HG03378 (cell line): ENCODE results near the gene CD2AP.
"Not testable (repeated sequence)": the region's sequence is repeated elsewhere in the genome, so short reads cannot be mapped to it uniquely, and the experiment has no call there.

Experiments used
- ATAC-seq: cut with Tn5 transposase; IDR thresholded peaks from one replicate; pipeline ENCODE4 v1.9.1; 2021; ENCODE audit warnings: mild to moderate bottlenecking, moderate library complexity; ENCODE audit not compliant: unreplicated experiment

CD2AP gene

DNA sequence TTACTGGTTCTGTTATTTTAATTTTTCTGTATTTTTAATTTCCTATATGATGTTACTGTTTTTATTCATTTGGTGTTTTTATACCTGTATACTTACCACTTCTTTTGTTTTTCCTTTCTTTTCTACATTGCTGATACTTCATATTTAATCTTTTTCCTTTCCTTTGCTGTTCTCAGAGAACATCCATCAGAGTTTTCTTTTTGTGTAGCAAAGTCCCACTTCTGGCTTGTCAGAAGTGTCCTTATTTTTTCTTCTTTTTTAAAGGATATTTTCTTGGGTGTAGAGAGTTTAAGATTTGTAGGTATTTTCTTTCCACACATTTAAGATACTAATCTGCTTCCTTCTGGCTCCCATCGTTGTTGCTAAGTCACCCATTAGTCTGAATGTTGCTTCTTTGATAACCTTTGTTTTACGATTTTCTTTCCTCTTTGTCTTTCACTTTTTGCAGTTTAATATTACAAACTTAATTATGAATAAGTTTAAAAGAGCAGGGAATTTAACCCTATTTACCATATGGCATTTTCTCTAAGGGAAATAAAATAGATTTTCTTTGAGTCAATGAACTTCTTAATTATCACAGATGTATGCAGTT, 18.5 kb downstream of the CD2AP start:
- ATAC-seq: no peak

DNA sequence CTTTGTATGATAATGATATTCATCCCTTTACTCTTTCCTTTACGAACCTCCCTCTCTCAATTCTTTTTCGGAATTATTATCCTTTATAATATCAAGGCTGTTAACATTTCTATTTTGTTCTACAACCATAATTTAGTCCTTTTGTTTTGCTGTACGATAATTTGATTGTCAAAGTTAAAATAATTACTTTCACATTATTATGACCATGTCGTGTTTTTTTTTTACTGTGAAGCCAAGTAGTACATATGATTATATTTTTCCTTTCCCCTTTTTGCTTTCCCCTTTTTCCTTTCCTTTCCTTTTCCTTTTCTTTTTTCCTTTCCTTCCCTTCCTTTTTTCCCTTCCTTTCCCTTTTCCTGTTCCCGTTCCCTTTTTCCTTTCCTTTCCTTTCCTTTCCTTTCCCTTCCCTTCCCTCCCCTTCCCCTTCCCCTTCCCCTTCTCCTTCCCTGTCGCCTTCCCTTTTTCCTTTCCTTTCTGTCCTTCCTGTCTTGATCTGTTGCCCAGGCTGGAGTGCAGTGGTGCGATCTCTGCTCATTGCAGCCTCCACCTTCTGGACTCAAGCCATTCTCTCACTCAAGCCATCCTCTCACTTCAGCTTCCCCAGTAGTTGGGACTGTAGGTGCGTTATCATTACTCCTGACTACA, 19.5 kb downstream of the CD2AP start:
- ATAC-seq: no peak

DNA sequence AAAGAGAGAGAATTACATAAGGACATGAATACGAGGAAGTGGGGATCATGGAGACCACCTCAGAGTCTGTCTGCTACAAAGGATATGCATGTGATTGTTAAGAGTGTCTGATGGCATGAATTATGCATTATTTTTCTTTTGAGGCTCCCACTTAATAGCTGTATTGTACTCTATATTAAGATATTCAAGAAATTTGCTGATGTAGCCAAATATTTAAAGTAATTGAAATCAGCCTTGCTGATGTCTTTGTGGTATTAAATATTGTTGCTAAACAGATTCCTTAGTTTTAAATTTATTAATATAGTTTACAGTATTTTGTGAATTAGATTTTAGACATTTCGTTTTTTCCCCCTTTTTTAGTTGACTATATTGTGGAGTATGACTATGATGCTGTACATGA, 25.3 kb downstream of the CD2AP start:
- ATAC-seq: no peak

DNA sequence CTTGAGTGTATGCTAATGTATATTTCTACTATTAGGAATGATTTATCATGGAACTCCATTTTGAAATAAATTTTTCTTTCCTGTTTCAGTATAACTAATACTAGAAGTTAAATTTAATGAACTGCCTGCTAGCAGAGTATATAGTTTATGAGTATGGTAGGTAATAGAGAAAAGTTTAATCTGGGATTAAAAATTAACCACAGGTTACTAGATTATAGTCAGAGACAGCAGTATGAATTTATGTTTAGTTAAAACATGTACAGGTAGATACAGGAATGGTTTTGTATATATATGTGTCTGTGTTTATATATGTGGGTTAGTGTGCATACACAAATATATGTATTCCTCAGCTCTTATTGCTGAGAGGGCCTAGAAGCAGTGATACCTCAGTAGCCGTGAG, 32.3 kb downstream of the CD2AP start:
- no peak for ATAC-seq

DNA sequence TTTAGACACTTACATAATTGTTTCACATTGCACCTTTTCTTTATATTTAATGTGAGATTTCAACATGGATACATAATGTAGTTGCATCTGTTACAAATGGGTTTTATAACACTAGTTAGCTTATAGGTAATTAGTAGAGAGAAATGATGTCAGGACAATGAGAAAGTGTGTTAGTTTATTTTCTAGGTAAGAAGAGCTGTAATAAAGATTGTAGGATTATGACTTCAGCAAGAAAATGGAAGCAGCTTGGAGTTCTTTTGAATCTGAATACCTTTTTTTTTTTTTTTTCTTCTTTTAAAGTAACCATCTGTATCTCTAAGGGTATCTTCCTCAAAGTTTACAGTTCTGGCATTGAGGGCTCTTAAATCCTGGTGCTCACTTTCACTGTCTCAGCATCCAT, 35.3 kb downstream of the CD2AP start:
- no peak for ATAC-seq

DNA sequence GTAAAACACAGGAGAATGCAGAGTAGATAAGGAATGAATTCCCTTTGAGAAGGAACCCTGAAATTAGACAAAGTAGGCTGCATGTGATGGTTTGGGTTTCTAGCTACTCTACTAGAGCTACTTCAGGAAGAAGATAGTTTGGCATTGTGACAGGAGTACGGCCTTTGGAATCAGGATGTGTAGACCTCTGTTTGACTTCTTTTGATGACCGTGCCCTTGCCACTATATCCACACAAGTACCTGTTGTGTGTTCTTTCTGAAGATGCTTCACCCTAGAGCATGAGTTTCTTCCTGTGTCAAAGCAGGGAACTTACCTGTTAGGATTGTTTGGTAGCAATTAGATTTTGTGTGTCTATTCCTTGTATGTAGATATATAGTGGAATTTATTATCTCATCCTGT, 41.7 kb downstream of the CD2AP start:
- no peak for ATAC-seq

DNA sequence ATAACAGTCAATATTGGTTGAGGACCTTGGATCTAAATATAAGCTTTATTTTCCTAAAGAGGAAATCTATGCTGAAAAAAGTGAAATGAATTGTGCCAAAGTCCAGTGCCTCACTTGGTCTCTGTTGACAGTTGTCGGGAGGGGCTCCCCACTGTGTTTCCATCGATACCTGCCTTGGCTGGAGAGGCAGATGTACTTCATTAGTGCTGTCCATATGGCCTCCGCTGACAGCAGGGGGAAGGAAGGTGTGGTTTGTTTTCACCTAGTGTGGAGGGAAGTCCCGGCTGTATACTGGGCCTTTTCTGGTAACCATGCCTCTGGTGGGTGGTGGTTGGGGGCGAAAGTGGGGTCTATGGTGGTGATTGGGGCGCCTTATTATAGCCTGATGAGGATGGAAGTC, 42.7 kb downstream of the CD2AP start:
- ATAC-seq: no peak

DNA sequence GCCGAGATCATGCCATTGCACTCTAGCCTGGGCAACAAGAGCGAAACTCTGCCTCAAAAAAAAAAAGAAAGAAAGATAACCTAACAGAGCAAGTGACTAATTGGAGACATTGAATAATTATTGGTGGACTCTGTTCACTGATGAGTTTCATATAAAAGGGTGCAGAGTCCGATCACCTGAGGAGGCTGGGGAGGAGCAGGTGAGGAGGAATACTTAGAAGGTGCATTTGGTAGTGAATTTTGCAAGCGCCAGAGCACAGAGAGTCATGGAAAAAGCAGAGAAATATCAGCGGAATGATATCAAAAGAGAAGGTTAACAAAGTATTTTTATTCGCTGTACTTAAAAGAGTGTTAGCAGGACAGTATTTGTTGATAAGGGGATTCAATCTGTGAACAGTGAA, 44.4 kb downstream of the CD2AP start:
- ATAC-seq: no peak

DNA sequence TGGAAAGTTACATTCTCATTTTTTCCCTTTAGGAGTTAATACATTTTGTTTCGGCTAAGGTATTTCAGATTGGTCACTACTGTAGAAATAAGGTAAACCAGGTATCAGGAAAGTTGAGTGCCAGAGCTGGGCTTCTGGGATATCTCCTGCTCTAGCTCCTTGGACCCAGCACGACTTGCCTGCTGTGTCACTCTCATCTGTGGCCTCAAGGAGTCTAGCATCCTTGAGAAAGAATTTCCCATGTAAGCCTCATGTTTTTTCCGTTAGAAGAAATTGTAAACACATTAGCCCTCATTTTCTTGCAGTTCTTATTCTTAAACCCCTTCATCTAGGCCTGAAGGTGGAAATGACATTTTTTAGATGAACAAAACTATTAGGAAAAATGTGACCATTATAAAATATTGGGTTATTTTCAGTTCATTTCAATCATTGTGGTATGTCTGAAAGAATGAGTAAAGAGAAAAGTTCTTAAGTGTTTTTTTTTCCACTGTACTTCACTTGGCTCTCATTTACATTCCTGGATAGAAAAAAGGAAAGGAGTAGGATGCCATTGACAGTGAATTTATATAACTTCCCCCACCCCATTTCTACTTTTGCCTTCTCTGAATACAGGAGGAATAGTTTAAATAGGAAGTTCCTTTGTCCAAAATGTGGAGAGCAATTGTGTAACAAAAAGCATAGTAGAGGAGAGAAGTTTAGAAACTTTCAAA, 46.7 kb downstream of the CD2AP start:
- ATAC-seq: no peak

DNA sequence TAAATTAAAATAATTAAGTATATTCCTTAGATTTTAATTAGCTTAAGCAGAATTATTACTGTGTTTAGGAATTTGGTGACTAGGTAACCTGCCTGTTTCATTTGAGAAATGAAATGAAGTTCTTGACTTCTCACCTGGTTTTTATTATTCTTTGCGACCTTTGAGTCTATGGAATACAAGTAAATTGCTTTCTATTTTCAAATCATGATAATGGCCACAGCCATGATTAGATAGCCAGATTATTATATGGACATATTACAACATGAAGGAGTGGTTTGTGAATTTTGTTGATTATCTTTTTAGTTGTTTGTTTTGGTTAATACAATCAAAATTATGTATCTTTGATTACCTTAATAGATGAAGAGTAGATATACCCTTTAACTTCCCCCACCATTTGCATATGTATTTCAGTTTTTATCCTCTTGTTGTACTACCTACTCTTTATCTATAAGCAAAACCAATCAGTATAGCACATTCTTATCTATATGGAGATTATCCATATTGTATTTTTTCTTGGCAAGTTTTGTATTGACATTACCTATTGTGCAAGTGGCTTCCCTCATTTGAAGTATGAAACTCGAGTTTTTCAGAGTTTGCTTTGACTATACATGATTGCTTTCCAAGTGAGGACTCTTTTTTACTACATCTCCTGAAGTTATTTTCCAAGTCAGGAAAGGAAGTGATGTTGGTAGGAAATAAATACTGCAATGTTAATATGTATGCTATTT, 47.9 kb downstream of the CD2AP start:
- no peak for ATAC-seq

DNA sequence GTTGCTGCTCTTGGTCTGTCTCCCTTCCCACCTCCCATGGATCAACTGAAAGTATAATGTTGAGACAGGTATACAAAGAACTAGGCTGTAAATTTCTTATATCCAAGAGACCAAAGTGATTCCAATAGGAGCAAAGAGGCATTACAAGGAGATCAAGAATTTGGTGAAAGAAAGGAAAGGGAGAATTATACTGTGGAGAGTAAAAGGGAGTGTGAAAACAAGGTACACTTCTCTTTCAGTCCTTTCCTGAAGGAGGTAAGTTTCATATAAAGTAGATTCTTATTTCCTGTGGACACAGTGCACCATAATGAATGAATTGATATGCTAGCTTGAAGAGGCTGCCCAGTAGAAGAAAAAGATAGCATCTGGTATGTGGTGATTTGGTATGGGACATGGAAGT, 49.7 kb downstream of the CD2AP start:
- ATAC-seq: no peak

DNA sequence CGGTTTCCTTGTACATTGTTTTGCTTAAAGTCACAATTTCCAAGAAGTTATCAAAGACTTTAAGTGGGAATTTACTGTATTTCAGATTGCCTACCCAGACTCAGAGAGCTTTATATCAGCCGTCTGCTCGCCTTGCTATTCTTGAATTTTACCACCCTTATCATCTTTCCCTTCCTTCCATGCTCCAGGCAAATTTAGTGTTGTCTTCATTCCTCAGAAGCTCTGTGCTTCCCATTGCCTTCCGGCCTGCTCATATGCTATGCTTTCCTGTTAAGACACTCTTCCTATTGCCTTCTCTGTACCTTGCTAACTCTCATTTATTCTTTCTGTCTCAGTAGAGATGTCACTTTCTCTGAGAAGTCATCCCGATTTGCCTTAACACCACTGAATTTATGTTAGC, 52.1 kb downstream of the CD2AP start:
- ATAC-seq: no peak

DNA sequence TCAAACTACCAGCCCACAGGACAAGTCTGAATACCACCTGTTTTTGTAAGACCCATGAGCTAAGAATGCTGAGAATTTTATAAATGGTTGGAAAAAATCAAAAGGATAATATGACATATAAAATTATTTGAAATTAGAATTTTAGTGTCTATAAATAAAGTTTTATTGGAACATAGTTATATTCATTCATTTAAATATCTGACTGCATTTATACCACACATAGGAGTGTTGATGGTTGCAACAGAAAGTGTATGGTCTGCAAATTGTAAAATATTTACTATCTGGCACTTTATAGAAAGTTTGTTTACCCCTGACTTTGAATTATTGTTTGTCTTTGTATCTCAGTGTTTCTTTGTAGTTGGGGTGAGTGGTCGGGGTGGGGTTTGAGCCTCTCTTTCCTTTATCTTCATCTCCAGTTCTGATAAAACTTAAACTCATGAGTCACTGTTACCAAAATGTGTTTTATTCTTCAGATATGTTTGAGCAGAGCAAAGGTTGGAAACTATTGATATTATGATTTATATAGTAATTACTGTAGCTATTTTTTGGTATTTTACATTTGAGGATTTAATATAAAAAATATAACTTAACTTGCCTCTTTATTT, 55.5 kb downstream of the CD2AP start:
- ATAC-seq: no peak

DNA sequence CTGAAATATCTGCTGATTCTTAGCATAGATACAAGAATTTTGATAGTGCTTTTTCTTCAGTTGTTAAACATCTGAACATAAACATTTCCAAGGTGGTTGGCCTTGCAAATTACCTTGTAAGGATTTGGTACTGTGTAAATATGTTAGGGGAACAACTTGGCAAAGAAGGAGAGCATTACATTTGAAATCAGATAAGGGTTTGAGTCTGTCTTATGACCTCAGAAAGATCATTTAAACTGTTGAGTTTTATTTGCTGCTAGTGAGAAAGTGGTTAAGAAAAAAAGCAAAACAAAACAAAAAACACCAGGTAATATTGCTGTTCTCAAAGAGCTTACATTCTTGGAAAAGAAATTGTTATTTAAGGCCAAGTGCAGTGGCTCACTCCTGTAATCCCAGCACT, 56.5 kb downstream of the CD2AP start:
- no peak for ATAC-seq

DNA sequence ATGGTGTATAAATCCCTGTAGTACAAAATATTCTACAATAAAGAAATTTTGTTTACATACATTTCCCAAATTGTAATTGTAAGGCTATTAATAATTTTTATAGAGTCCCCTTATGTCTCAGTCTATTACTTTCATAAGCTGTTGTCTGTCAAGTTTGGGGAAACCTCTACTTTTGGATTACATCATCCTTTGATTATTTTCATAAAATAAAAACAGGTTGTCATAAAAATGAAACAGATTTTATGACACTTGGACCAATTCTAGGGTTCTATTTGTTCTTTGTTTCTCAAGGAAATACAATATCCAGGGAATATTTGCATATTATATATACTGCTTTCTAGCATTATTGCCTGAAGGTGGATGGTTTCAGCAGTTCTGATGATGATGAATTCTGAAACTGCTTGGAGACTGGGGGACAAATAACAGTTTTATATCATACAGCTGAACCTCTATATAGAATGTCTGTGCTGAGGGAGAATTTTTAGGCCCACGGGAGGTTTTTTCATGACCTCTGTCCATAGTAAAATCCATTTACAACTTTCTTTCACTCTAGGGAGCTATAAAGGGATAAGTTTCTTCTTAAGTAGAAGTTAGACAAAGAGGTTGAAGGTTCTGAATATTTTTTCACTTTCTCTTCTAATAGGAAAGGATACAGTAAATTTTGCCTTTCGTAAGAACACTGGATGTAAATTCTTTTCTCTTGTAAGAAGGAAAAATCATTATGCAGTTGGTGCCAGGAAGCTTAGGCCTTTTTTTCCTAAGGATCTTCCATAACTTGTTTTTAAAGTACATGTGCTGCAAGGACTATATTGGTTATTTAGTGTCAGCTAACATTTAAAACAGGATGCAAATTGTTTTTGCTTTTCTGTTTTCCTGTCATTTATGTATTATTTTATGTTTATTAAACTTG, 58.0 kb downstream of the CD2AP start:
- ATAC-seq: no peak

DNA sequence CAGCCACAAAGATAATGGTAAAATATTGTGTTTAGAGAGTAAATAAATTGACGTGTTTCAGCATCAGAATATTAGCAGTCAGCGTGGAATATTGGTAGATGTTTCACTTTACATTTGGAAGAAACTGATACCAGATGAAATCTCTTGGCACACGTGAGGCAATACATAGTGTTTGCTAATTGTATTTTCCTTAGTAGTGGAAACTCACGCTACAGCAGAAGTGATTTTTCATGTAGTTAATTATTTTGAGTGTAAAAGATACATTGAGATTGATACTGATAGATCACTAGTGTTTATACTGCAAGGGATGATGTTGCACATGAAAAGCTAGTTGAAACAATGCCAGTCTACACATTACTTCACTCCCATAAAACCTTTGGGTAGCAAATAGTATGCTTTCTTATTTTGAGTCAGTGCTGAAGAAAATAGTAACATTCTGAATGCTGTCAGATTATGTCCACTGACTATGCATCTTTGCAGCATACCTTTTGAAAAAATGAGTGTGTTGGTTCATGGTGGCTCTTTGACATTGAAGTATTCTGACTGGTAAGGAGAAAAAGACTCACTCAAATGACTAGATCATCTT, 59.3 kb downstream of the CD2AP start:
- no peak for ATAC-seq

DNA sequence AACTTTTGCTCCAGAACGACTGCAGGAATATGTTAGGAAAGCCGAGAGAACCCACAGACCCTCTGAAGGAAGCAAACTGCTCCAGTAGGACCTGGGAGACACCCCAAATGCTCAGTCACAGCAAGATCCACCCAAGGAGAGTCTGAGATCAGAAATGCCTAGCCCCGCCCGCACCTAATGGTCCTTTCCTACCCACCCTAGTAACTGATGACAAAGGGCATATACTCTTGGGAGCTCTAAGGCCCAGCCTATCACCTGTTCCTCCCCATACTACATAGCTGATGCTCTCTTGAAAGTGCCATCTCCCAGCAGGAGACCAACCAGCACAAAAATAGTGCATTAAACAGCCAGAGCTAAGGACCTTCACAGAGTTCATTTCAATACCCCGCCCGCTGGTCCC, 67.6 kb downstream of the CD2AP start:
- ATAC-seq: no peak

DNA sequence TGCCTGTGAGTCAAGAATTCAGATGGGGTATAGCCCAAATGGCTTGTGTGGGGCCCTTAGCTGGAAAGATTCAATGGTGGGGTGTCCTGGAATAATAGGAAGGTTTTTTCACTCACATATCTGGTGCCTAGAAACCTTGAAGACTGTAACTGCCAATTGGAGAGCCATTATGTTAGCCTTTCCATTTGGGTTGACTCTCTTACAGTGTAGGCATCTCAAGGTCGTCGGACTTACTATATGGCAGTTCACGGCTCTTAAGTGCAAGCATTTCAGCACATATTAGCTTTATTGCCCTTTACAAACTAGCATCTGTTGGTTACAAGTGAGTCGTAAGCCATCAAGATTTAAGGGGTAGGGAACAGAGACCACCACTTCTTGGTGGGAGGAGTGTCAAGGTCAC, 74.1 kb downstream of the CD2AP start:
- no peak for ATAC-seq

DNA sequence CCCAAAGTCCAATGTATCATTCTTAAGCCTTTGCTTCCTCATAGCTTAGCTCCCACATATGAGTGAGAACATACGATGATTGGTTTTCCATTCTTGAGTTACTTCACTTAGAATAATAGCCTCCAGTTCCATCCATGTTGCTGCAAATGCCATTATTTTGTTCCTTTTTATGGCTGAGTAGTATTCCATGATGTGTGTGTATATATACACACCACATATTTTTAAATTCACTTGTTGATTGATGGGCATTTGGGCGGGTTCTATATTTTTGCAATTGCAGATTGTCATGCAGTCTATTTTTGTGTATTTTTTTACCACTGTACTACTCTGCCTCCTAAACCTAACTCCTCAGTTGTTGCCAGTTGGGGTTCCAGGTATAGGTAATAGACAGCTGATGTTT, 74.7 kb downstream of the CD2AP start:
- no peak for ATAC-seq

DNA sequence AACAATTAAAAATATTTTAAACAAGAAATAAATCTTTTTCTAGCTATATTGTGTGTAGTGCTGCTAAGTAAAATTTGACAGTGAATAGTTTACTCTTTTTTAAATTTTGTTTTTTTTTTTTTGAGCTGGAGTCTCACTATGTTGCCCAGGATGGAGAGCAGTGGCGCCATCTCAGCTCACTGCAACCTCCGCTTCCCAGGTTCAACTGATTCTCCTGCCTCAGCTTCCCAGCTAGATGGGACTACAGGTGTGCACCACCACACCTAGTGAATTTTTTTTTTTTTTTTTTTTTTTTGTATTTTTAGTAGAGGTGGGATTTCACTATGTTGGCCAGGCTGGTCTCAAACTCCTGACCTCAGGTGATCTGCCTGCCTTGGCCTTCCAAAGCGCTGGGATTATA, 75.7 kb downstream of the CD2AP start:
- ATAC-seq: not testable (repeated sequence)
